Muscle of leg (tissue), 11 donors: ENCODE measurements around the gene OR52B2. TPM values are rescaled to one million over a fixed set of nuclear protein-coding genes. Genes with fewer than 3 reads are reported as not detected.

Source experiments
- DNase-seq: peaks from one replicate; pipeline ENCODE4 v3.0.0; 2013
- H3K27ac ChIP-seq: one replicate; pipeline ENCODE4 v1.5.1; 2013; ENCODE audit warnings: mild to moderate bottlenecking, low read length, control low read depth
- H3K27me3 ChIP-seq: one replicate; pipeline ENCODE4 v1.6.1; 2013; ENCODE audit warnings: low read length; ENCODE audit not compliant: control insufficient read depth, insufficient read depth
- H3K36me3 ChIP-seq: one replicate; pipeline ENCODE4 v1.6.1; 2013; ENCODE audit warnings: low read length; ENCODE audit not compliant: control insufficient read depth, insufficient read depth
- H3K4me1 ChIP-seq: one replicate; pipeline ENCODE4 v1.6.1; 2013; ENCODE audit warnings: low read length; ENCODE audit not compliant: control insufficient read depth, insufficient read depth
- H3K4me3 ChIP-seq: one replicate; pipeline ENCODE4 v1.5.1; 2013; ENCODE audit warnings: low read length, control low read depth
- H3K9me3 ChIP-seq: replicated peaks from 2 replicates; pipeline ENCODE4 v1.6.1; 2013; ENCODE audit warnings: low read depth, low read length; ENCODE audit not compliant: control insufficient read depth
- WGBS: methylation state at CpG from one replicate; pipeline ENCODE4 v1.1.5; 2013; ENCODE audit warnings: missing lambda C conversion rate; ENCODE audit not compliant: insufficient coverage; 5-methylcytosine and 5-hydroxymethylcytosine counted together
- polyA plus RNA-seq, 8 donors: library from polyadenylated mRNA; unstranded; fragments of 120-200 nt; gene quantifications; one replicate each; pipeline versions ENCODE4 v1.2.1 to v1.2.3, GENCODE V29; 2013; ENCODE audit warnings: inconsistent platforms in 1 of 8, low replicate concordance in 1 of 8; ENCODE audit not compliant: insufficient read length in 8 of 8, insufficient read depth in 1 of 8
- total RNA-seq: library from RNA; stranded (reverse); fragments of 120-200 nt; gene quantifications from one replicate; pipeline ENCODE4 v1.2.4, GENCODE V29; 2013

OR52B2 gene
- total and polyA plus RNA-seq, 9 donors, result 0.09 TPM; not detected in 8

DNA sequence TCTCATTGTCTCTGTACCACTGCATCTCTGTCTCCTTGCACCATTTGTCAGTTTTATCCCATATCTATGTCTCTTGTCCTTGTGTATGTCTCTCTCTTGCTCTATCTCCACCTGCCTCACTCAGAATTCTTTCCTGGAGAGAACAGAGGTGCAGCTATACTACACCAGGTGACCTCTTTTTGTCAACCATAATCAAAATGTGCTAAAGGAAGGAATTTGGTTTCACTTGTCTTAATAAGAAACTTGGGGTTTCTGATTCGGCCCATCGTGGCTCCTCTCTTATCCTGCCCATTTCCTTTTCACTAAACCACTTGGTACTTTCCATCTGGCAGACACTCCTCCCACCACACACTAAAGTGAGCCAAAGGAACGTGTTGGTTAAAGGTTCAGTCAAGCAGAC is 33.2 kb upstream of the OR52B2 start:
- no peaks in the 10 kb centered on the region for H3K4me1 ChIP-seq
- H3K27ac ChIP-seq, result no peak overlapping the region
- no peak for DNase-seq
- H3K4me3 ChIP-seq, result no peak overlapping the region
- H3K36me3 ChIP-seq, result peaks cover 8% of the 10 kb centered on the region
- no peaks in the 10 kb centered on the region for H3K27me3 ChIP-seq
- 80% methylated on average over 2 of the region's 3 CpGs for WGBS
- H3K9me3 ChIP-seq, result no peaks in the 10 kb centered on the region

DNA sequence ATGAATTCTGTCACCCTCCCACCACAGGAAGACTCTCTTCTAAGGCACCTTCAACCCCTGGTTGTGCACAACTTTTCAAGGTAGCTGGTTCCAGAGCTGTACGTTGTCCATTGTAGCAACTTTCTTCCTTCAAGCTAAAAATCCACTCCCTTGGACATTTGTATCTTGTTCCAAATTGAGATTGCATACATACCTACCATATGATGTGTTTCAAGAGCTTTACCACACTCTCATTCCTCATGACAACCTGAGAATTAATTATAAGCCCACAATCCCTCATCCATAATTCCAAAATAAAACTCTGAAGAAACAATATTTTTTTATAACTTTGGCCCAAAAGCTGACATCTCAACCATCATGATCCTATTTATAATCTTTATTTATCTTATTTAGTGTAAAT is 31.9 kb upstream of the OR52B2 start:
- 75% methylated on average over 1 of the region's 1 CpG for WGBS
- H3K4me3 ChIP-seq, result no peak overlapping the region
- peaks cover 4% of the 10 kb centered on the region for H3K36me3 ChIP-seq
- H3K4me1 ChIP-seq, result no peaks in the 10 kb centered on the region
- no peak for DNase-seq
- no peaks in the 10 kb centered on the region for H3K27me3 ChIP-seq
- H3K9me3 ChIP-seq, result no peaks in the 10 kb centered on the region
- no peak overlapping the region for H3K27ac ChIP-seq

DNA sequence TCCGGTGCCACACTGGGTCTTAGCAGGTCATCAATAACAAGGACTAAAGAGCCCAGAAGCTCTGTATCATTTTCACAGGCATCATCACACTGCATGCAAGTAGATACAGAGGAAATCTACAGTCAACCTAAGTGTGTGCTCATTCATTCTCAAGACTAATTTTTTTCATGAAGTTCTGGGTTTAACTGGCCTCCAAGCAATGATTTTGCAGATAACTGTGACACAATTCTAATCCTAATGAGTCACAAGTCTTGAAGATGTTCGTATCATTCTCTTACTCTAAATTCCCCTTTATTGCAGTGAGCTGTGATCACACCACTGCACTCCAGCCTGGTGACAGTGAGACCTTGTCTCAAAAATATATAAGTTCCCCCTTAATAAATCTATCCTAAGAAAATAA is 31.4 kb upstream of the OR52B2 start:
- H3K9me3 ChIP-seq, result no peaks in the 10 kb centered on the region
- H3K27me3 ChIP-seq, result no peaks in the 10 kb centered on the region
- H3K4me3 ChIP-seq, result no peak overlapping the region
- no peaks in the 10 kb centered on the region for H3K4me1 ChIP-seq
- 80% methylated on average over 1 of the region's 2 CpGs for WGBS
- H3K27ac ChIP-seq, result no peak overlapping the region
- peaks cover 4% of the 10 kb centered on the region for H3K36me3 ChIP-seq
- no peak for DNase-seq

DNA sequence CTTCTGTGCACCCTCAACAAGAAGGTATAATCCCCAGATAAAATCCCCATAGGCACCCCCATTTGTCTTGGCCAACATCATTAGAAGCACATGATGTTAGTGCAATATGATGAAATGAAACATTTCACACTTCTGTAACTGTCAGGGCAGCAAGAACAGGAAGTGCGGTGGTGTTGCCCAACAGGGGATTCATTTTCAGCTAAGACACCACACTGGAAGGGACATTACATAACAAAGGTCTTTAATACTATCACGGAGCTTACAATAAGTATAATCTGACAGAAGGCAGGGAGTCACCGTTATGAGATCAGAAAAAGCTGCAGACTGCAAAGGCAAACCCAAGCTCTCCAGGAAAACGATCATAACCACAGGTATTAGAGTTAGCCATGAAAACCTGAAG is 30.8 kb upstream of the OR52B2 start:
- H3K27me3 ChIP-seq, result no peaks in the 10 kb centered on the region
- peaks cover 4% of the 10 kb centered on the region for H3K36me3 ChIP-seq
- H3K27ac ChIP-seq, result no peak overlapping the region
- H3K9me3 ChIP-seq, result no peaks in the 10 kb centered on the region
- peak; percentile 40 for DNase-seq
- 85% methylated on average over 2 of the region's 4 CpGs for WGBS
- H3K4me1 ChIP-seq, result no peaks in the 10 kb centered on the region
- H3K4me3 ChIP-seq, result no peak overlapping the region

DNA sequence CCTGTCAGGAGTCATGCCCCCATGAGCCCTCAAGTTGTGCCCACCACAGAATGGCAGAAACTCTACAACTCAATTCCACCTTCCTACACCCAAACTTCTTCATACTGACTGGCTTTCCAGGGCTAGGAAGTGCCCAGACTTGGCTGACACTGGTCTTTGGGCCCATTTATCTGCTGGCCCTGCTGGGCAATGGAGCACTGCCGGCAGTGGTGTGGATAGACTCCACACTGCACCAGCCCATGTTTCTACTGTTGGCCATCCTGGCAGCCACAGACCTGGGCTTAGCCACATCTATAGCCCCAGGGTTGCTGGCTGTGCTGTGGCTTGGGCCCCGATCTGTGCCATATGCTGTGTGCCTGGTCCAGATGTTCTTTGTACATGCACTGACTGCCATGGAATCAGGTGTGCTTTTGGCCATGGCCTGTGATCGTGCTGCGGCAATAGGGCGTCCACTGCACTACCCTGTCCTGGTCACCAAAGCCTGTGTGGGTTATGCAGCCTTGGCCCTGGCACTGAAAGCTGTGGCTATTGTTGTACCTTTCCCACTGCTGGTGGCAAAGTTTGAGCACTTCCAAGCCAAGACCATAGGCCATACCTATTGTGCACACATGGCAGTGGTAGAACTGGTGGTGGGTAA is 29.2 kb upstream of the OR52B2 start, which contains the start of gene OR52W1:
Gene OR52W1 (plus strand): TSS at position 51 of the 637 bp plus-strand sequence. CDS start 0 bp downstream, at position 51.
- no peak within 1 kb of the TSS for H3K27ac ChIP-seq
- H3K27me3 ChIP-seq, result no peaks in the 10 kb centered on the region
- WGBS, result 98% methylated on average over 5 of the region's 5 CpGs
- no peaks in the 10 kb centered on the region for H3K36me3 ChIP-seq
- no peak for DNase-seq
- H3K4me3 ChIP-seq, result no peak within 1 kb of the TSS
- no peaks in the 10 kb centered on the region for H3K9me3 ChIP-seq
- H3K4me1 ChIP-seq, result no peaks in the 10 kb centered on the region

DNA sequence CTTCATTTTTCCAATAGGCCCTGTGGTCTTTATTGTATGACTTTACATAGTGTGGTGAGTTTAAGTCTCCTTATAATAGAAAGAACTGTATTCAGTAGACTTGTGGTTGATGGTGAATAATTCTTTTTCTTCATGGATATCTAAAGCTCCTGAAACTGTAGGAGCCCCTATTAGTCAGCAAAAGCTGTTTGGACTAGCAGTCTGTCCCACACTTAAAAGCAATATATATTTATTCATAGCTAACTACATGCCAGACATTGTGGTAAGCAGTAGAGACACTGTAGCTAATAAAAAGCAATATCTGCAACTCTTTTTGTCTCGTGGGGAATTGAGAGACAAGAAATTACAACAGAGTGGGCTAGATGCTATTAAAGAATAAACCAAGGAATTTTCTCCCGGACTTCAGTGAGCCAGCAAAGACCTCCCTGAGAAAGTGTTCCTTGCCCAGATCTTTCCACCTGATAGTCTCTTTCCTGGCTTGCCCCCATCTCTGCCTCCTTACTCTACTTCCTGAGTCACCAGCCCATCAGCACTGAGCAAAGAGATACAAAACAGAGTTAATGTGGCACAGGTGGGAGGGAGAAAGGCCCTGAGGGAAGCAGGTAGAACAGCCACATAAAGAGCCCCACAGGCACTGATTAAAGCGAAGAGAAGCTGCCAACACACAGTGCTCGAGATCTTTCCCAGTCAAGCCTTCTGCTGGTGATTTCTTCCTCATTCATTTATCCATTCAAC is 27.5 kb upstream of the OR52B2 start:
- DNase-seq, result no peak
- no peak overlapping the region for H3K27ac ChIP-seq
- 84% methylated on average over 3 of the region's 4 CpGs for WGBS
- no peak overlapping the region for H3K4me3 ChIP-seq
- H3K36me3 ChIP-seq, result no peaks in the 10 kb centered on the region
- H3K27me3 ChIP-seq, result no peaks in the 10 kb centered on the region
- no peaks in the 10 kb centered on the region for H3K9me3 ChIP-seq
- no peaks in the 10 kb centered on the region for H3K4me1 ChIP-seq

DNA sequence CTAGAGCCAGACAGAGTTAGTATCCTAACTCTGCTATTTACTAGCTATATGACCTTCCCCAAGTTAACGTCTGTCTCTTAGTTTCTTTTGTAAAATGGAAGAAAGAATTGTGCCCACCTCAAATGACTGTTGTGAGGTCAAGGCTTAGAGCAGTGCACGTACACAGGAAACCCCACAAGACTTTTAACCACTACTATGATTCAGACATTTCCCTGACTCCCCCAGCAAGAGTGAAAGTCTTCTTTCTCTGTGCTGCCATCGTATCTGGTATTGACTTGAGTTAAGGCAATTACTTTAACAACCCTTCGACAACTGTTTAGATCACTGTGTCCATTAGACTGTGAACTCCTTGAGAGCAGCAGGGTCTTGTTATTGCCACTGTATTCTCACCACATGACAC is 26.3 kb upstream of the OR52B2 start:
- 20% methylated on average over 1 of the region's 4 CpGs for WGBS

DNA sequence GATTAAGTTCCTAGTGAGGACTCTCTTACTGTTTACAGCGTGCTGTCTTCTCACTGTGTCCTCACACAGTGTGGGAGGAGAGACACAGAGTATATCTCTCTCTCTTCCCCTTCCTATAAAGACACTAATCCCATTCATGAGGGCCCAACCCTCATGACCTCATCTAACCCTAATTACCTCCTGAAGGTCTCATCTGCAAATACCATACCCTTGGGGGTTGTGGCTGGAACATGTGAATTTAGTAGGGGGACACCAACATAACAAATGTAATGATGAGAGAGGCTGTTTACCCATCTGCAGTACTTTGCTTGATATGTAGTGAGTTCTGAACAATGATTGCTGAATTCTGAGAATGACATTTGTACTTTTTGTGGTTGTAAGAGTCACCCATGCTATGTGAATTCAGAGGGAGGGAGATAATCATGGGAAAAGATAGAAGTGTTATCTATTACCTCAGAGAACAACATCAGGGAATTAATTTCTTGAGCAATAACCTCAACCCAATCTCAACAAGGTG is 24.0 kb upstream of the OR52B2 start:
- Histone ChIP-seq H3K4me3 (no peak overlapping the region), H3K9me3 (no peaks in the 10 kb centered on the region), H3K36me3 (no peaks in the 10 kb centered on the region), H3K27ac (no peak overlapping the region), H3K4me1 (no peaks in the 10 kb centered on the region), H3K27me3 (no peaks in the 10 kb centered on the region)
- 40% methylated on average over 1 of the region's 1 CpG for WGBS
- DNase-seq, result no peak

More for the DNA sequence above, 26.3 kb upstream of the OR52B2 start:
- DNase-seq, result no peak
- Histone ChIP-seq H3K4me1 (no peaks in the 10 kb centered on the region), H3K9me3 (no peaks in the 10 kb centered on the region), H3K4me3 (no peak overlapping the region), H3K27me3 (no peaks in the 10 kb centered on the region), H3K36me3 (no peaks in the 10 kb centered on the region), H3K27ac (no peak overlapping the region)

DNA sequence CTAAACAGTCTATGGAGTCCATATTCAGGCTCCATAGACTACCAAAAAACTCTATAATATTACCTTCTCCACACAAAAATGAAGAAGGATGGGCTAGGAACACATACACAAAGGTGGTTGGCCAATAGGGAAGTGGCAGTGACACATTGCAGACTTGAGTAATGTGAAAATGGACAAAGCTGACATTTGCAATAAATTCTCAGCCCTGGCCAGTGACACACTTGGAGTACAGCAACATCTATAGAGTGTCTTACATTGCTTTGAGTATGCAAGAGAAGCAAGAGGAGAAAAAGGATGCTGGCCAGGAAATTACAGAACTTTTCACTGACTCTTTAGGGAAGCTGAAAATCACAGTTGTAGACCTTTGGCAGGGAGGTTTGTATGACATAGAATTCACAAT is 21.6 kb upstream of the OR52B2 start:
- Histone ChIP-seq H3K4me1 (no peaks in the 10 kb centered on the region), H3K9me3 (no peaks in the 10 kb centered on the region), H3K27ac (no peak overlapping the region), H3K36me3 (no peaks in the 10 kb centered on the region), H3K4me3 (no peak overlapping the region), H3K27me3 (no peaks in the 10 kb centered on the region)
- no peak for DNase-seq

DNA sequence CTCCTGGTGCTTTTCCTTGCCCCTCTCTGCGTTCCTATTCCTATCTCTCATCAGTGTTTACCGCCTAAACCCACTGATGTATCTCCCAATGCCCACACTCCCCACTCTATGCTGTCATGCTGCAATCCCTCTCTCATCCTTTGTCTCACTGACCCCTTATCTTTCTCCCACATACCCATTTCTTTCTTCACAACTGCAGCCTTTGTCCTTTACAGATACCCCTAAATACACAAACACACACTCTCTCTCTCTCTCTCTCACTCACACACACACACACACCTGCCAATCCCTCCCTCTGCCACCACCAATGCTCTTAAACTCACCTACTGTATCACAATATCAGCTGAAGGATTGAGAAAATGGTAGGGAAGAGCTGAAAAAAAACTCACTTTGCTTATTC is 5.3 kb upstream of the OR52B2 start:
- Histone ChIP-seq H3K4me3 (no peak overlapping the region), H3K36me3 (no peaks in the 10 kb centered on the region)
- WGBS, result 52% methylated on average over 2 of the region's 2 CpGs

More for the DNA sequence above, 5.3 kb upstream of the OR52B2 start:
- H3K4me1 ChIP-seq, result no peaks in the 10 kb centered on the region
- no peak overlapping the region for H3K27ac ChIP-seq
- DNase-seq, result no peak
- no peaks in the 10 kb centered on the region for H3K27me3 ChIP-seq
- H3K9me3 ChIP-seq, result no peaks in the 10 kb centered on the region
